GM19455 (cell line): ENCODE data around the gene BATF.
"Not testable (repeated sequence)": the region's sequence is repeated elsewhere in the genome, so short reads cannot be mapped to it uniquely, and the experiment has no call there.

Source experiments
- ATAC-seq: cut with Tn5 transposase; IDR thresholded peaks from one replicate; pipeline ENCODE4 v1.9.1; 2021; ENCODE audit not compliant: unreplicated experiment

BATF gene

GRCh38 chr14:75522224-75522982, at the start of gene BATF:
TSS of gene BATF (plus strand) at chr14:75522469. CDS start at chr14:75522683, 214 bp downstream.
- ATAC-seq = peak; percentile 63

GRCh38 chr14:75474127-75474526, 48.1 kb upstream of the BATF start:
- not testable (repeated sequence) for ATAC-seq

- no peak for ATAC-seq
These were observed 45.8 kb upstream of the BATF start for GRCh38 chr14:75476274-75476995.

- no peak for ATAC-seq
These were observed 44.4 kb upstream of the BATF start for GRCh38 chr14:75477881-75478280.

- peak; percentile 71 for ATAC-seq
These were observed 42.3 kb upstream of the BATF start for GRCh38 chr14:75479770-75480600.

GRCh38 chr14:75482366-75482765, 39.9 kb upstream of the BATF start:
- no peak for ATAC-seq

- no peak for ATAC-seq
These were observed 37.4 kb upstream of the BATF start for GRCh38 chr14:75484711-75485429.

- no peak for ATAC-seq
These were observed 36.0 kb upstream of the BATF start for GRCh38 chr14:75486318-75486717.

GRCh38 chr14:75487155-75487671, 35.1 kb upstream of the BATF start:
- ATAC-seq = peak; percentile 46

GRCh38 chr14:75489480-75489837, 32.8 kb upstream of the BATF start:
- no peak for ATAC-seq

GRCh38 chr14:75491376-75491978, 30.8 kb upstream of the BATF start:
- ATAC-seq = no peak

- ATAC-seq = no peak
These were observed 29.3 kb upstream of the BATF start for GRCh38 chr14:75492832-75493591.

- no peak for ATAC-seq
These were observed 28.6 kb upstream of the BATF start for GRCh38 chr14:75493592-75494087.

GRCh38 chr14:75494896-75495295, 27.4 kb upstream of the BATF start:
- no peak for ATAC-seq

- ATAC-seq = no peak
These were observed 26.9 kb upstream of the BATF start for GRCh38 chr14:75495399-75495798.

- no peak for ATAC-seq
These were observed 26.4 kb upstream of the BATF start for GRCh38 chr14:75495882-75496281.

- ATAC-seq = no peak
These were observed 25.5 kb upstream of the BATF start for GRCh38 chr14:75496755-75497154.

GRCh38 chr14:75497191-75497590, 25.1 kb upstream of the BATF start:
- no peak for ATAC-seq

- ATAC-seq = no peak
These were observed 24.6 kb upstream of the BATF start for GRCh38 chr14:75497701-75498100.
